T follicular helper cell (primary cell): Measurements from ENCODE around the gene CSNK1G1.
"Not testable (repeated sequence)": the region's sequence is repeated elsewhere in the genome, so short reads cannot be mapped to it uniquely, and the experiment has no call there.

Source experiments
- DNase-seq: peaks from one replicate; pipeline ENCODE4 v3.0.0-alpha.2; 2020; ENCODE audit warnings: low read depth

Gene CSNK1G1

GRCh38 chr15:64287953-64288352, 68.0 kb downstream of the CSNK1G1 start:
- DNase-seq, result no peak

GRCh38 chr15:64286473-64286872, 69.5 kb downstream of the CSNK1G1 start:
- no peak for DNase-seq

DNA sequence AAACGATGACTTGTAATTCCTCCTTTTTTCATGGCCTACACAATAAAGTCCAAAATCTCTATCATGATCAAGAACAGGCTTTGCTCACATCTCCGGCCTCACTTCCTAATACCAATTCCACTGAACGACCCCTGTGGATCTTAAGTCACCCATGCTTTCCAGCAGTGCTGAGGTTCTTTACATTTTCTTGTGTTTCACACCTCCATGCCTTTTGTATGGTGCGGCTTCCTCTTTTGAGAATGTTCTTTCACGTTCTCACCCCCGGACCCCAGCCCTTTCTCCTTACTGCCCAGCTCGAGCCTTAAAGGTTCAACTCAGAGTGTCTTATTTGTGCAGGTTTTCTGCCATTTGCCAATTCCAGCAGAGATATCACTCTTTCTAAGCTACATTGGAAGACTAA, 70.1 kb downstream of the CSNK1G1 start:
- DNase-seq, result no peak

DNA sequence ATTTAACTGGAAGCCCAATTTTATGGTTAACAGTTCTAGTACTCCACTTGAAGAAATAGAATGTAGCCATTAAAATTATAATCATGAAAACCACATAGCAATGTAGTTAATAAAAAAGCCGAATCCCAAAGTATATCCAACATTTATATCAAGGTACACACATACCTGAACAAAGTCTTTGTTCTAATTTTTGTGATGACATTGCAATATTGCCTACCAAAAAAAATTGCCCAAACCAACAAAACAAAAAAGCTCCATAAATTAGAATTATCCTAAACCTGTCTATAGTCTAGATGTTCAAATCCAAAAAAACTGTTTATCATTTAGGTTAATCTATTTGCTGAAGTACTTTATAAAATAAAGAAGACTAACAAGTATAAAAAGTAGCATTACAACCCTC, 70.8 kb downstream of the CSNK1G1 start:
- DNase-seq, result no peak

- DNase-seq, result no peak
Measured at GRCh38 chr15:64284042-64284441, 71.9 kb downstream of the CSNK1G1 start.

- DNase-seq, result no peak
Measured at GRCh38 chr15:64282701-64283100, 73.3 kb downstream of the CSNK1G1 start.

DNA sequence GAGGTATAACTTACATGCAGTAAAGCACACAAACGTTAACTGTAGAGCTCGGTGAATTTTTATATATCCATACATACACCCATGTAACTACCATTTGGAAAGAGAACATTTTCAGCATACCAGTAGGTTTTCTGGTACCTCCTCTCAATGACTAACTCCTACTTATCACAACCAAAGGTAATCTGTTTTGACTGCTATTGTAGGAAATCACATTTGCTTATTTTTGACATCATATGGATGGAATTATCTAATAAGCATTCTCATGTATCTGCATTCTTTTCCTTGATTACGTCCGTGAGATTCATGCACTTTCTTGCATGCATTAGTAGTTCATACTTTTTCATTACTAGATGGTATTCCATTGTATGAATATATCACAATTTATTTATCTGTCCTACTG, 76.8 kb downstream of the CSNK1G1 start:
- no peak for DNase-seq

- no peak for DNase-seq
Measured at GRCh38 chr15:64275934-64276333, 80.0 kb downstream of the CSNK1G1 start.

GRCh38 chr15:64274341-64274950, 81.5 kb downstream of the CSNK1G1 start:
- no peak for DNase-seq

GRCh38 chr15:64267331-64267973, 88.5 kb downstream of the CSNK1G1 start:
- no peak for DNase-seq

- not testable (repeated sequence) for DNase-seq
Measured at GRCh38 chr15:64265188-64265587, 90.8 kb downstream of the CSNK1G1 start.

GRCh38 chr15:64264502-64264901, 91.5 kb downstream of the CSNK1G1 start:
- DNase-seq, result no peak

DNA sequence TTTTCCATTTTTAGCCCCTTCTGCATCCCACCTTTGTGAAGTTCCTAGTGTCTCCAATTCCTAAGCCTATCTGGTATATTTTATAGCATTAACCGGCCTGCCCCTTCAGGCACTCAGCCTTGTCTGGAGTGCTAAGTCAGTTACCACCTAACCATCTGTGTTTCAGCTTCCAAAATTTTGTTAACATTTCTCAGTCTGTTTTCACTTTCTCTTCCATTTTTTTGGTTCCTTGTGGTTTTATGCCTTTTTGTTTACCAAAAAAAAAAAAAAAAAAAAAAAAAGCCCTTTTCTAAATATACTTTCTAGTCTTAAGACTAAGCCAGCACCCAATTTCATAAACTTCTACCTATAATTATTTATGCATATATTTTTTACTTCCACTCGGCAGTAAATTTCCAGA, 92.4 kb downstream of the CSNK1G1 start:
- no peak for DNase-seq

DNA sequence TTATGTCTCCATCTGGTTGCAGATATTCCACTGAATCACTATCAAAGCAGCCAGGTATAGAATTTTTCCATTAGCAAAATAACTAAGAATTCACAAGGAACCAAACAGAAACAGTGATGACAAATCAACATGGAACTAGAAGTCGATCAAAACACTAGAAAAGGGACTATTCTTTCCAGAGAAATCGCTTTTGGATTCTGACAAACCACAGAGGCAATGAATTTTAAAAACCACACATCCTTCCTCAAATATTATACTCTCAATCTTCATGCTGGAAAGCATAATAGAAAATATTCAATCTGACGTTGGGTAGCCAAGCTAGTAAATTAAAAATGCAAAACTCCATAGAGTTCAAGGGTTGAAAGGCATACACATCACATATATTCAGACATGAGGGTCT, 99.9 kb downstream of the CSNK1G1 start:
- no peak for DNase-seq

- DNase-seq, result no peak
Measured at GRCh38 chr15:64251658-64252057, 104.3 kb downstream of the CSNK1G1 start.

DNA sequence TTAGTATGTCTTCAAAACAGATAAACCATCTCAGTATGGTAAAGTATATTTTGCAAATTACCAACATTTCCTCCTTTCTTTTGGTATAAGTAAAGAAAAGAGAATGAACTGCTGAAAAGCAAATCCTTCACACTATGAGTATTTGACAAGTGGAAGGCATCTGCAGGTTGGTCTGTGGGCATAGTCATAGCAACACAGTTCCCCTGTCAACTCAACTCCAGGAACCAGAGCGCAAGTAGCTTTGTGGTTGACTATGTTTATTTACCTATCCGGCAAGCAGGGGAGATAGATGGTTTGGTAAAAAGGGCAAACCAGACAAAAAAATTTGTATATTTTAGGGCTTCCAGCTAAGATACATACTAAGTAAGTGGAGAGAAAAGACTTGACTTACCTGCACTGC, 104.9 kb downstream of the CSNK1G1 start:
- no peak for DNase-seq

GRCh38 chr15:64249883-64250575, 105.9 kb downstream of the CSNK1G1 start:
- DNase-seq, result no peak

- DNase-seq, result no peak
Measured at GRCh38 chr15:64249406-64249805, 106.6 kb downstream of the CSNK1G1 start.

DNA sequence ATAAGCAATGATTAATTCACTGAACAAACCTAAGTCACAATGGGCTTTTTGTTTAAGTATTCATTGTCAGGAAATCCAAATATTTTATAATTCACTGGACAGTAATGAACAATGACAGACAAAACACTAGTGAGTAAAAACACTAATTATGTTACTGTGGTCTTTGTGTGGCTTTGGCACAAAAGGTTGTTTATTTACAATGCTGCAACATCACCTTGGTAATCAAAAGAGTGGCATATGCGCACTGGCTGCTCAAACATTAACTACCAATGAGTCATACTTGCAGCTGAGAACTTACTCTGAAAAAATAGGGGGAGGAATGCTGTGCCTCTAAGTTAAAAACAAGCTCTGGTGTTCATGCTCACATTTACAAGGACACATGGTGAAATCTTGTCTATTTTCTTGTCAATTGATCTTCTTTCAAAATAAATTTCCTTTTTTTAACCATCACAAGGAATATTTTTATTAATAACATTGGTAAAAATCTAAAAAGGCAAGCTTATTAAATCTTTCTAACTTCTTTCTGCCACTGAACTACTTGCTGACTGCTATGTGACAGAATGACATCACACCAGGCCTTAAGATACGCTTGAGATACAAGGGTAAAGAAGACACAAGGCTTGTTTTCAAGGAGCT, 107.9 kb downstream of the CSNK1G1 start:
- DNase-seq, result no peak

DNA sequence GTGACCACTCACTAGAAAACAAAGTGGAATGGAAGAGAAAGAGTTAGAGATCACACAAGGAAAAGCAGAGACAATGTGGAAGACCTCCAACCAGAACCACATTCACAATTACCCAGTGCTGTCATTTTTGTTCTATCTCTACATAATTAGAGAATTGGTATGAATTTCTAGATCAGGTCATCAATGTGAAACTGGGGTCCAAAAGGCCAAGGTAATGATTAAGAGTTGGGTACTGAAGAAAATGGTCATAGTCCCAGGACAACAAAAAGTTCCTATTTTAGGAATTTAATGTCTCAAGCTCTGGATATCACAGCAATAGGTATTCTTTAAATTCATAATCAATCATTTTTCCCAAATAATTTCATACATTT, 108.5 kb downstream of the CSNK1G1 start:
- DNase-seq, result no peak

GRCh38 chr15:64246364-64247189, 109.4 kb downstream of the CSNK1G1 start:
- no peak for DNase-seq

DNA sequence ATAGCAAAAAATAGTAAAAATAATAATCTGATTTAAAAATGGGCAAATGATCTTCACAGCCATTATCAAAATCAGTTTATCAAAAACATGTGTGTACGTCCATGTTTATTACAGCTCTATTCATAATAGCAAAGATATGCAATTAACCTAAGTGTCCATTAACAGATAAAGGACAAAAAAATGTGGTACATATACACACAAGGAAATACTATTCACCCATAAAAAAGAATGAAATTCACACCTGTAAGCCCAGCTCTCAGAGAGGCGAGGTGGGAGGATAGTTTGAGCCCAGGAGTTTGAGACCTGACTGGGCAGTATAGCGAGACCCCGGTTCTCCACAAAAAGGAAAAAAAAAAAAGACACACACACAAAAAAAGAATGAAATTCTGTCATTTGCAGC, 110.6 kb downstream of the CSNK1G1 start:
- no peak for DNase-seq
